Activated T-cell treated with anti-CD3 and anti-CD28 coated beads, Interleukin-2, amount 50 U/mL, for 4 hours (primary cell): ENCODE data around the gene C16orf95. TPM values are rescaled to one million over a fixed set of nuclear protein-coding genes. Genes with fewer than 3 reads are reported as not detected.
"Not testable (repeated sequence)": the region's sequence is repeated elsewhere in the genome, so short reads cannot be mapped to it uniquely, and the experiment has no call there.

Experiments used
- ATAC-seq, 2 donors: fragments of 200-7000 bp; cut with Tn5 transposase; one replicate each; pipeline ENCODE4 v1.10.0; 2021
- DNase-seq: peaks from one replicate; pipeline ENCODE4 v3.0.0-alpha.2; 2020
- H3K27me3 Mint-ChIP-seq: one replicate; pipeline ENCODE4 v1.8.0; 2021; ENCODE audit warnings: low read depth, mixed read lengths
- H3K36me3 Mint-ChIP-seq: one replicate; pipeline ENCODE4 v1.8.0; 2022; ENCODE audit warnings: mixed read lengths; ENCODE audit not compliant: insufficient read depth
- H3K4me1 Mint-ChIP-seq: one replicate; pipeline ENCODE4 v1.8.0; 2021; ENCODE audit warnings: low read depth, mixed read lengths
- H3K4me3 Mint-ChIP-seq: one replicate; pipeline ENCODE4 v1.8.0; 2021; ENCODE audit warnings: mild to moderate bottlenecking, moderate library complexity, mixed read lengths
- H3K9me3 Mint-ChIP-seq: one replicate; pipeline ENCODE4 v1.8.0; 2021; ENCODE audit warnings: mixed read lengths
- total RNA-seq, 3 donors: library from RNA; stranded (reverse); gene quantifications; one replicate each; pipeline ENCODE4 v1.2.1, GENCODE V29; 2021

Gene C16orf95
- total RNA-seq, 3 donors from 2014 or later, result 3.5 to 5.7 (median 4.1) TPM

DNA sequence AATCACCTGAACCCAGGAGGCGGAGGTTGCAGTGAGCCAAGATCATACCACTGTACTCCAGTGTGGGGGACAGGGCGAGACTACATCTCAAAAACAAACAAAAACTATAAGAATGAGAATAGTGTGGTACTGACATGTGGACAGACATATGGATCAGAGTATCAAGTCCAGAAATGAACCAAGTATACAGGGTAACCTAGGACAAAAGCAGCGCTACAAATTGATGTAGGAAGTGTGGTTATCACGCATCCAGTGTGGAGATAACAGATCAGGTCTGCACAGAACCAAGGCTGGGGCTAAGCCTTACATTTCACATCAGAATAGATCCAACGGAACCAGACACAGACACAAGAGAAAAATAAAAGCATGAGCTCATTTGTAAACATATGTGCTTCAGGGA lies 23.0 kb upstream of the C16orf95 start:
- Mint-ChIP-seq H3K36me3 (peaks cover 27% of the 10 kb centered on the region), H3K4me3 (no peak overlapping the region), H3K27me3 (no peaks in the 10 kb centered on the region), H3K9me3 (no peaks in the 10 kb centered on the region), H3K4me1 (peaks cover 10% of the 10 kb centered on the region)
- ATAC-seq, result no peak
- DNase-seq, result no peak

DNA sequence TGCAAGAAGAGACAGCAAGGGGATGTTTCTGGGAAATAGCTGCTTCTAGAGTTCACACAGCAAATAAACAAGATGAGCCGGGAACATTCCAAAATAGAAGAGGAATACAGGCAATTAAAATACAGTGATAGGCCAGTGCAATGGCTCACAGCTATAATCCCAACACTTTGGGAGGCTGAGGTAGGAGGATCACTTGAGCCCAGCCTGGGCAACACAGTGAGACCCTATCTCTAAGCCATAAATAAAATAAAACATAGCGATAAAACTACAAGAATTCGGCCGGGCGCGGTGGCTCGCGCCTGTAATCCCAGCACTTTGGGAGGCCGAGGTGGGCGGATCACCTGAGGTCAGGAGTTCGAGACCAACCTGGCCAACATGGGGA lies 22.5 kb upstream of the C16orf95 start:
- not testable (repeated sequence) for H3K4me3 Mint-ChIP-seq, H3K4me1 Mint-ChIP-seq, ATAC-seq, DNase-seq, H3K27me3 Mint-ChIP-seq, H3K9me3 Mint-ChIP-seq
- H3K36me3 Mint-ChIP-seq, result peaks cover 27% of the 10 kb centered on the region

DNA sequence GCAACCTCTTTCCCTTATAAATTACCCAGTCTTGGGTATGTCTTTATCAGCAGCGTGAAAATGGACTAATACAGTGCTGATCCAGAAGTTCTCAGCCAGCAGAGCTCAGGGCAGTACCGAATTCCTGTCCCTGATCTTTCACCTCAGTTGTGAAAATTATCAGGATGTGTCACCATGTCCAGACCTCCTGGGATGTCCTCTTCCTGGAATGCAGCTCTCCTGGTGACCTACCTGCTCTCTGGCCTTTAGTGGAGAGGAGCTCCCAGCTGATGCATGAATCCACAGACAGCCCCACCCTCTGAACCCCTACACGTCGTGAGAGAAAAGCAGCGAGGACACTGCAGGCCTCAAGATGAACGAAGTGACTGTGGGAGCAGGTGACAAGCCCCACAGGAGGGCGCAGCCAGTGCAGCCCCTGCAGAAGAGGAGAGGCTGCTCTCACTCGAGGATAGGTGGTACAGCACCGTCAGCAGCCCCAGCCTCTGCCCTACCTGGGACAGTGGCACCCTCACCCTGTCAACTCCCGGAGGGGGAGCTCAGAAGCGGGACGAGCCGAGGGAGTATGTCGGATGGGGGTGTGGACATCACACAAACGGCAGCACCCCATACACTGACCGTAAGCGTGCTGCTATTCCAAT lies 22.0 kb upstream of the C16orf95 start:
- H3K36me3 Mint-ChIP-seq, result peaks cover 29% of the 10 kb centered on the region
- no peaks in the 10 kb centered on the region for H3K9me3 Mint-ChIP-seq
- H3K4me1 Mint-ChIP-seq, result peaks cover 7% of the 10 kb centered on the region
- DNase-seq (no peak), ATAC-seq (no peak)
- H3K4me3 Mint-ChIP-seq, result no peak overlapping the region
- H3K27me3 Mint-ChIP-seq, result no peaks in the 10 kb centered on the region

DNA sequence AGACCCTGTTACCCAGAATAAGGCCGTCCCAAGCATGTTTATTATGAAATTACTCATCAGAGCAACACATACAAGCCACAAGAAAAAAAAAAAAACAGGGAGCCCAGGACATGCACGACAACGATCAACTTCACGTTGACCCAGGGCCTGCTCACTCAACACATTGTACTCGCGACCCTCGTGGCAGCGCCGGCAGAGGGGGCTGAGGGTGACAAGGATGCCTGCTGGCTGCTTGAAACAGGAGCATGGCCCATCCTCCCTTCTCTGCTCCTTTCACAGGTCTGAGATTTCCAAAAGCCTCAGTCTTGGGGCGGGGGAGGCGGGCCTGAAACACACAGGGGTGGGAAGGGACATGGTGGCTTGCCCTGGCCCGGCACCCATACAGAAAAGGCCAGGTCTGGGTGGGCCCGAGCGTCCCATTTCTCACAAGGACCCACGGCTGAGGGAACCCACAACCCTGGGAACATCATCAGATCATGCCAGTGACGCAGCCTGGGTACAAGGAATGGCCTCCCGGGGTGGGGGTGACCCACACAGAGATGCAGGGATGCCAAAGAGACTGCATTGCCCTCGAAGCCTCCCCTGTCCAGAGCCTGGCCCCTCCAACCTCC lies 21.1 kb upstream of the C16orf95 start:
- Mint-ChIP-seq H3K9me3 (no peaks in the 10 kb centered on the region), H3K36me3 (peaks cover 28% of the 10 kb centered on the region), H3K4me3 (no peak overlapping the region), H3K4me1 (peaks cover 7% of the 10 kb centered on the region), H3K27me3 (no peaks in the 10 kb centered on the region)
- no peak for DNase-seq
- no peak for ATAC-seq

DNA sequence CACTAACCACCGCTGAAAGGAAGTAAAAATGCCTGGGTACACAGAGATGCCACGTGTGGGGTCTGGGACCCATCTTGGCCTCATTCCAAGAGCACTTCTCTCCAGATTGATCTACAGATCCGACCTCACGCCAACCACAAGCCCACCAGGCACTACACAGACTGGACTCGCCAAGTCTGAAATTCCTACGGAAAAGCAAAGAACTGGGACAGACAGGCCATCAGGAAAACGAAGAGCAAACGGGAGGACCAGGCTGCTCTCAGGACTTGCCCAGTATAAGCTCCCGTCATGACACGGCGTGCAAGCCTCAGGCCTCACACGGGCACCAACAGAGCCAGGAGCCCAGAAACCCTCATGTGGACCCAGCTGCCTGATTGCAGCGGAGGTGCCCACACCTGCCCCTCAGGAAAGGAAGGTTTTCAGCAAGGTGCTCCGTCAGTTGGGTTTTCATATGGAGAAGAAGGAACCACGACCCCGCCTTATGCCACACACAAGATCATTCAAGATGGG lies 20.1 kb upstream of the C16orf95 start:
- no peak overlapping the region for H3K4me3 Mint-ChIP-seq
- no peaks in the 10 kb centered on the region for H3K27me3 Mint-ChIP-seq
- no peaks in the 10 kb centered on the region for H3K9me3 Mint-ChIP-seq
- H3K36me3 Mint-ChIP-seq, result peaks cover 24% of the 10 kb centered on the region
- ATAC-seq (no peak), DNase-seq (no peak)
- H3K4me1 Mint-ChIP-seq, result peaks cover 7% of the 10 kb centered on the region

DNA sequence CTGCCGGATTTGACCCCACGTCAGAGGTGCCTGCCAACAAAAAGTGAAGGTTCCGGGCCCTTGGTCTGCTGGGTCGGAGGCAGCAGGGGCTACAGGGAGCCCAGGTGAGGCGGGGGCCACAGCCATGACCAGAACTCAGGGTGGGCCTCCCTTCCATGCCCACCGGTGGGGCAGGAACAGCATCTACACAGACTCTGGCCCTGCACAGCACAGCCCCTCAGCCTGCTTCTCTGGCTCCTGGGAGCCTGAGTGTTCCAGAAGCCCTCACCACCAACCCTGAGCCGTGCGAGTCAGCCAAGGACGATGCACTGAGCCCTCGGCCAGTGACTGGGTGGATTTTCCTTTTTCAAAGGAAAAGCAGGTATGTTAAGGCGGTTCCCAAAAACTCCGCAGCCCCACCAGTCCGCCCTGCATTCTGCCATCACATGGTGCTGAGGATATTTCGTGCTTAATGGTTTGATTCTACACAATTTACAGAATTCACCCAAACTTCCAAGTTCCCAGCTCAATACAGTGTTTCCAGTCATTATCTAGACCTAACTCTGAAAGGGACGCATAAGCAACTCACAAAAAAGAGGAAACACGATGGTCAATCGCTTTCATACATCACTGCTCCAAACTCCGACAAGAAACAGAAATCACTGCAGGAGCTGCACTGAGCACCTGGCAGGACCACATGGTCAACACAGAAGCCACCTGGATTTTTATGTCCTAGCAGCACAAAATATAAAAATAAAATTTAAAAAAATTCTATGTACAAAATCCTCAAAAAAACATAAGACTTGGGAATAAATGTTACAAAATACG lies 19.4 kb upstream of the C16orf95 start:
- Mint-ChIP-seq H3K27me3 (no peaks in the 10 kb centered on the region), H3K36me3 (peaks cover 23% of the 10 kb centered on the region), H3K4me3 (no peak overlapping the region), H3K4me1 (peaks cover 7% of the 10 kb centered on the region), H3K9me3 (no peaks in the 10 kb centered on the region)
- DNase-seq, result no peak
- ATAC-seq, result no peak

DNA sequence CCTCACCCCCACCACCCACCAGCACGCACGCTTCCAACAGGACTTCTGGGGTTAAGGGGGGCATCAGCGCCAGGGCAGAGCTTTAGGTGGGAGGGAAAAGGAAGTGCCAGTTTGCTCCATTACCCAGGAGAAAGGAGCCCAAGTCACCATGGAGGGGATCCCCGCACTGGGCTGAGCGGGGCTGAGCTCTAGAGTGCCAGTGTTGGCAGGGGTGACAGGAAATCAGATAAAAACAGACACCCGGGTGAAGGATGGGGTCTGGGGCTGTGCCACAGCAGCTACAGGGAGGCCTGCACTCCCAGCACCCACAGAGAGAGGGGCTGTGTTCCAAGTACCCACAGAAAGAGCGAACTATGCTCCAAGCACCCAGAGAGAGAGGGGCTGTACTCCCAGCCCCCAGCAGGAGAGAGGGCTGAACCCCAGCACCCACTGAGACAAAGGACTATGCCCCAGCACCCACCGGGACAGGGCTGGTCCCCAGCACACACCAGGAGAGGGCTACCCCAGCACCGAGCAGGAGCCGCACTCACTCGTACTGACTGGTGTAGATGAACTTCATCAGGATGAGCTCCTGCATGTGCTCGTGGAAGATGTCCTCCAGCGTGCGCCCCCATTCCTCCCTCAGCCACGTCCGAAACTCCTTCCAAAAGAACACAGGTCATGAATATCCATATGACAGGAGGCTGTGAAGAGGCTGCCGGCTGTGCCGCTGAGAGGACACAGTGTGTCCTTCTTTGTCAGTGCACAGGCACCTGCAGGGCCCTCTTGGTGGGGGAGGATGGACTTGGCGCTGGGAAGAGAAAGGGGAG lies 18.6 kb upstream of the C16orf95 start:
- Mint-ChIP-seq H3K36me3 (peaks cover 21% of the 10 kb centered on the region), H3K27me3 (no peaks in the 10 kb centered on the region), H3K4me3 (no peak overlapping the region), H3K4me1 (peaks cover 7% of the 10 kb centered on the region), H3K9me3 (no peaks in the 10 kb centered on the region)
- DNase-seq, result no peak
- ATAC-seq, result no peak

DNA sequence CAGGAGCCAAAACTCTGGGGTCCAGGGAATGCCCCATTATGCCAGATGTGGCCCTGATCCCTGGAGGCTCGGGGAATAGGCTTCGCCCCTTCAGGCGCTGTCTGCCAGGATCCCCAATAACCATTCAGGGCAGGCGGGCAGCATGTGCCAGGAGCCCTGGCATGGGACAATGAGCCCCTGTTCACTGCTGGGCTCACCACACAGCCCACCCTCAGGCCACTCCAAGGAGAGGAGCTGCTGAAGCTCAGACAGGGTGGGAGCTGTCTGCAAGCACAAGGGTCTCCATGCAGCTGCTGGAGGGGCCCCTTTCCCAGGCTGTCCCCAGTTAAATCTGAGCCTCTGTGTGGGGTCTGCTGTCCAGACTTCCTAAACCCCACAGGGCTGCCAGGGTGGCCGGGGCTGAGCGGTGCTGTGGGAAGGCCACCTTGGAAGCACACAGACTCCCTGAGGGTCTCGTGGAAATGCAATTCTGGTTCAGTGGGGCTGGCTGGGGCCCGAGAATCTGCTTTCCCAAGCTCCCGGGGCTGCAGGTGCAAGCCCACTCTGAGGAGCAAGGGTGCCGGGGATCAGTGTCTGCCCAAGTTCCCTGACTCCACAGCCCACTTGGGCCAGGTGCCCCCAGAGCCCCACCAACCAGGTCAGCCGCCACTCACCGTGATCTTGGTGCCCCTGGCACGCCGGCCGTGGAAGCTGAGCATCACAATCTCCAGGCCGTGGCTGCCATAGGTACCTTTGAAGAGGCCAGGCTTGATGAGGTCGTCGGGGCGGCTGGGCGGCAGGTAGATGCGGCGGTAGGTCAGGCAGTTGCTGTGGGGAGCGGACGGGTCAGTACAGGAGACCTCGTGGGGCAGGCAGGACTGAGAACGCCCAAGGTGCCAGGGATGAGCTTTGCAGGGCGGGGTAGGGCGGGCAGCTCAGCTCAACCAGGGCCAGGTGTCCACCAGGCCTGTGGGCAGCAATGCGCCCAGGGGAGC lies 17.7 kb upstream of the C16orf95 start:
- Mint-ChIP-seq H3K36me3 (peaks cover 20% of the 10 kb centered on the region), H3K4me1 (peaks cover 7% of the 10 kb centered on the region), H3K27me3 (no peaks in the 10 kb centered on the region), H3K4me3 (no peak overlapping the region), H3K9me3 (no peaks in the 10 kb centered on the region)
- DNase-seq, result no peak
- no peak for ATAC-seq

DNA sequence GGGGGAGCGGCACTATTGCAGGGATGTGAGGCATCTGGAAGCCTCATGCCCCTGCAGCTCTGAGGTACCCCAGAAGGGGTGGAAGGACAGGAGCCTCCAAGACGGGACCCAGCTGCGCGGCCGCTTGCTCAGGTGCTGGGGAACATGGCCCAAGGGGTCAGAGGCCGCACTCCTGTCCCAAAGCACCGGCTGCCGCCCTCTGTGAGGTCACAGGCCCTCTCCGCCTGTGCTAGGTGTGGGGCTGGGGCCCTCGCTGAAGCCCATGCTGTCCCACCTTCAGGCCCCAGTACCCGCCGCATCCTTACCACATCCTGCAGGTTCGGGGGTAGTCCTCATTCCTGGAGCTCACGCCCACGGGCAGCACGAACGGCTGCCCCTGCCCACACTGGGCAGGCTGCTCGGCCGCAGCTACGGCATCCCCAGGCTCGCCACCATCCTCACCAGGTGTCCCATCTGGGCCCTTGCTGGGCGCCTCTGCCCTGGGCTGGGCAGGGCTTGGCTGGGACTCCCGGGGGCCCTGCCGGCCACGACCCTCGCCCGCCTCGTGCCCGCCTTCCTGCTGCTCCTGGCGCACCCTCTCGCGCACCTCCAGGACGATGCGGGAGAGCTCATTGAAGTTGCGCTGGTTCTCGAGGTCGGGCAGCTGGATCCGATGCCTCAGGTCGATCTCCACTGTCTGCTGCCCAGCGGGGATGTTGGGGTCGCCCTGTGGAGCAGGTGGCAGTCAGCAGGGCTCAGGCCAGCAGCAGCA lies 16.6 kb upstream of the C16orf95 start:
- Mint-ChIP-seq H3K4me1 (peaks cover 7% of the 10 kb centered on the region), H3K9me3 (no peaks in the 10 kb centered on the region), H3K36me3 (peaks cover 18% of the 10 kb centered on the region), H3K27me3 (no peaks in the 10 kb centered on the region), H3K4me3 (no peak overlapping the region)
- ATAC-seq (no peak), DNase-seq (no peak)

DNA sequence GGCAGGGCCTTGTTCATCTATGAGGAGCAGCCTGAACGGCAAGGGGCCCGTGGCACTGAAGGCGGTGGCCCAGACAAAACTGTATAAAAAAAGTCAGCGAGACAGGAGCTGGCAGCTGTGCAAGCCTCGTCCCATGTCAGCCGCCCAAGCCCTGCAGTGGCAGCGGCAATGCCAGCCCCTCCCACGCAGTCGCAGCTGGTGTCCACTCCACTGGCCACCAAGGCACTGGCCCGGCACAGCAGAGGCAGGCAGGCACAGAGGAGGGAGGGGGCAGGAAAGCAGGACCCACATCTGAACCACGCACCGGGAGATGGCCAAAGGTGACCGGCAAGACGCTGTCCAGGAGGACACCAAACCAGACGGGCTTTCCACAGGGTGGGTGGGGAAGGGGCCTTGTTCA lies 15.9 kb upstream of the C16orf95 start:
- DNase-seq (no peak), ATAC-seq (no peak)
- Mint-ChIP-seq H3K4me1 (peaks cover 7% of the 10 kb centered on the region), H3K9me3 (no peaks in the 10 kb centered on the region), H3K36me3 (peaks cover 17% of the 10 kb centered on the region), H3K27me3 (no peaks in the 10 kb centered on the region), H3K4me3 (no peak overlapping the region)

DNA sequence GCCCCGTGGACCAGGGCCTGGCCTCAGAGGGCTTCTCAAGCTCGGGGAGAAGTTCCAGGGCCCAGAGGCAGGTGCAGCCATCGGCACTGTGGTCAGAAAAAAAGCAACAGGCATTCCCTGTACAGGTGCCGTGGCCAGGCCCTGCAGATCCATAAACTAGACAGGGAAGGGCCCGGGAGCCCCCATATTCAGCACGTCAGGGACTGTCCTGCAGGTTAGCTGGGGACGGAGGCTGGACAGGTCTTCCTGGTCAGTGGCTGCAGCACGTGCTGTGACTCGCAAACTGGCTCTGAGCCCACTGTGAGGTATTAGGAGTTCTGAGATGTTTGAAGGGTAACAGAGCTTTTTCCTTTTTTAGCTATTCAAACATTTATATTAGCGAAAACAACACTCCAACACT lies 15.0 kb upstream of the C16orf95 start:
- H3K9me3 Mint-ChIP-seq, result no peaks in the 10 kb centered on the region
- H3K4me3 Mint-ChIP-seq, result no peak overlapping the region
- peaks cover 17% of the 10 kb centered on the region for H3K36me3 Mint-ChIP-seq
- peaks cover 3% of the 10 kb centered on the region for H3K4me1 Mint-ChIP-seq
- DNase-seq (no peak), ATAC-seq (no peak)
- H3K27me3 Mint-ChIP-seq, result no peaks in the 10 kb centered on the region

DNA sequence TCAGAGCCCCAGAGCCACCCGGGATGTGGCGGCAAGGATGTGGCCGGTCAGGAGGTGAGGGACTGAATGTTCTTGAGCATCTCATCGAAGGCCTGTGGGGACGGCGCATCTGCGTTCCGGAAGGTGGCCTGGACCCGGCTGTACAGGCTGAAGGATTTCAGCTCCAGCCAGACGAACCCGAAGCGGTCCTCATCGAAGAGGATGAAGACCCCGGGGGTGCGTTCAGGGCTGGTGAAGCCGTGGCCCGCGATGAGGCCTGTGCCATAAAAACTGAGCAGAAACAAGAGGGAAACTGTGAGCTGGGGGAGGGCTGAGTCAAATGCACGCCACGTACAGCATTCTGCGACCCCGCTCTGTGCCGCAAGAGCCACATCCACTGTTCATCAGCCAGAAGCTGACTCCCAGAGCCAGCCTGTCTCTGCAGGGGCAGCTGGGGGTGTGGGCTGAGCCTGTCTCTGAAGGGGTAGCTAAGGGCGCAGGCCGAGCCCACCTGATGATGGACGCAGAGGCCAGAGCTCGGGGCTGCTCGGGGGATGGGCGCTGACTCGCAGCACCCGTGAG lies 14.1 kb upstream of the C16orf95 start:
- Mint-ChIP-seq H3K4me1 (no peaks in the 10 kb centered on the region), H3K4me3 (no peak overlapping the region), H3K27me3 (no peaks in the 10 kb centered on the region), H3K9me3 (no peaks in the 10 kb centered on the region), H3K36me3 (peaks cover 17% of the 10 kb centered on the region)
- DNase-seq (no peak), ATAC-seq (no peak)
